Lung microvascular endothelial cell (primary cell): ENCODE measurements around the gene ZNF608. TPM values are rescaled to one million over a fixed set of nuclear protein-coding genes. Genes with fewer than 3 reads are reported as not detected.

Experiments
- DNase-seq, 2 donors: peaks; one replicate each; pipeline versions ENCODE4 v3.0.0 to v3.0.0-alpha.2; 2010; ENCODE audit warnings: low read depth in 2 of 2
- total RNA-seq: library from RNA; depleted of rRNA; stranded (reverse); fragments of >200 nt; gene quantifications from 2 replicates; pipeline ENCODE4 v1.2.1, GENCODE V29; 2014

The ZNF608 gene
- total RNA-seq, 1 donor from 2014 or later = 5.8 TPM

DNA sequence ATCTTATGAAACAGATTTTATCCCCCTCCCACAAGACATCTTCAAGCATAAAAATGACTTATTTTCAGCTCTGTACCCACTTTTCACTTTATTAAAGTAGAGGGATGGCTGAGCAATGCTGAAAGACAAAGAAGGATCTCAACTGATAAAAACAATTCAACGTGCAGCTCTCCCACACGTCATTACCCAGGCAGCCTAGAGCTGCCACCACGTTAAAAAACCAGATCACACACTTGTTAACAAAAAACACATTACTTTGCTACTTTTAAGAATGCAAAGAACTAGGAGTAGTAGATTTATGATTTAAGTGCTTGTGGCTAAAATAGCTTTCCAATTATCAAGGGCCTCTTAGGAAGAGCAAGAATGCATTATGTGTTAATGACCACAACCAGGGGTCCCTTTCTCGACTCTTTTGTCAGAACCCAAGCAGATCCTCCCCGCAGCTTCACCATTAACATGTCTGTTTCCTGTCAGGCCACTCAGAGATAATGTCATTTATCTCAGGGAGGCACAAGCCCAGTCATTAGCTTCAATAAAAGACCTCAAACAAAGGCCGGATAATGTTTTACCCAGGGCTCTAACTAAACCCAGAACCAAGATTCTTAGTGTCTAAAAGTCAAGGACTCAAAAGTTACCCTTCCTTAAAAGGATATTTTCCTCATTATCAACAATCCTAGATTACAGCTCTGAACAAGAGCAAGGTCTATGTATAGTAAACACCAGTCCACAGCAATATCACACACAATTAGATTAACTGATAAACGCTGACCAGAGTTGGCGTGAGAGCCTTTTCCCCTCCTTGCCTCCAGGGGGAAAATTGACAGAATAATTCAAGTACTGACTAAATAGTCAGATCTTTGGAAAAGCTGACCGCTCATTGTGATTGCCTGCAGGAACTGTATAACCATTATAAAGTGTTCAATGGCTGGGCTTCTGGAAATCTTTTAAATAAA, 7.5 kb downstream of the ZNF608 start:
- no peak for DNase-seq

DNA sequence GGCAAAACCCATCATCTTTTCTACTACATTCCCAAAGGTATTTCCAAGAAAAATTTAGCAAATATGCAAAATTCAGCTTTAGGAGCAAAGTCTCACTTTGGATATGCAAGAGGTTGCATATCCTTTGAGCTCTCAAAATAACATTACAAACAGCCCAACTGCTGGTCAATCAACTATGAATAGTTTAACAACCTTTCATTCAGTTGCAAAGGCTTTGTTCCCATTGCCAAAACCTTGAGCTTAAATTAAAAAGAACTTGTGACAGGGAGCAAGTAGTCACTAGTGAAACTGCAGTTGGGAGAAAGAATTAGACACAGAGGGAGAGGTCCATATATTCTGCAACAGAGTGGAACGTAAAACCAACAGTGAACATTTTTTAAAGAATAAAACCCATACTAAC, 8.8 kb downstream of the ZNF608 start:
- DNase-seq = no peak

DNA sequence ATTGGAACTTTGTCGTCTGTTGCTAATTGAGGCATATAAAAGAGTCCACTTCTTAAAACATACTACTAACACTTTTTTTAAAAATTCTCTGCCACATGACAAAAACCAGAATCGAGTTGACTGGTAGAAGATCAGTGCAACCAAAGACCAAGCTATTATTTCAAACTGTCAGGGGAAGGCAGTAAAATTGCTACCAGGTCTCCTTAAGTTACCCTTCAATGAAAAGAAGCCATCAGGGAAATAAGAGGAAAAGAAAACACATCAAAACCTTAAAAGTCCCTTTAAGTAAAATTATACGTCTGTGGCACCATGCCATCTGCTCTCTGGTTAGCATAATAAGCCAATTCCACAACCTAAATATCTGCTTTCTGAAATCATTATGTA, 9.6 kb downstream of the ZNF608 start:
- no peak for DNase-seq

DNA sequence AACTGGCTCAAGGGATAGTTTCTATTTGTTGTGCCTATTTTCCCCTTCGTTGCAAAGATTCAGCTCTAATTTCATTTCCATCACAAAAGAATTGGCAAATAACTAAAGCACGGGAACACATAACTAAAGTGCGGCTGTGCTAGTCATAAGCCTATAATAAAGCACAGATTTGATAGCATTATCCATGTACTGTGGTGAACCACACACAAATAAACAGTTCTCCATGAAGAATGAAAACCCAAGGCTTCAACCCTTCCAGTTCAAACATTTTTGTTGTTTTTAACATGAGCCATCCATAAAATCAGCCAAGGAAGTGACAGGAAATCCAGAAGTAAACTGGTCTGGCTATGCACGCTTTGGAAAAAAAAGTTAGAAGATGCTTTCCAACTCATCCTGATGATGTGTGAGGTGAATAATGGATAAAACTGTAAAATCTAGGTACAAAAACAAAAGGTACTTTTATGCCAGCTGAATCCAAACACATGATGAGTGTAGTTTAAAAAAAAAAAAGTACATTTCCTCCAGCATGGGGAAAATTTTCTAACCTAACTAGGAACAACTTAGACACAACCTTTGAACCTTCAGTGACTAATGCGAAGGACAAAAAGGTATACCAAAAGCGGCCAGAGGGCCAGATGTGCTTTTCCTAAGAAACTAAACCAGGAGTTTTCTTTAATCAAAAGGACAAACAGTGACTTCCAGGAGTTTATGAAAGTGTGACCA, 10.2 kb downstream of the ZNF608 start:
- DNase-seq = peak in 1 of 2 donors; percentile 66

DNA sequence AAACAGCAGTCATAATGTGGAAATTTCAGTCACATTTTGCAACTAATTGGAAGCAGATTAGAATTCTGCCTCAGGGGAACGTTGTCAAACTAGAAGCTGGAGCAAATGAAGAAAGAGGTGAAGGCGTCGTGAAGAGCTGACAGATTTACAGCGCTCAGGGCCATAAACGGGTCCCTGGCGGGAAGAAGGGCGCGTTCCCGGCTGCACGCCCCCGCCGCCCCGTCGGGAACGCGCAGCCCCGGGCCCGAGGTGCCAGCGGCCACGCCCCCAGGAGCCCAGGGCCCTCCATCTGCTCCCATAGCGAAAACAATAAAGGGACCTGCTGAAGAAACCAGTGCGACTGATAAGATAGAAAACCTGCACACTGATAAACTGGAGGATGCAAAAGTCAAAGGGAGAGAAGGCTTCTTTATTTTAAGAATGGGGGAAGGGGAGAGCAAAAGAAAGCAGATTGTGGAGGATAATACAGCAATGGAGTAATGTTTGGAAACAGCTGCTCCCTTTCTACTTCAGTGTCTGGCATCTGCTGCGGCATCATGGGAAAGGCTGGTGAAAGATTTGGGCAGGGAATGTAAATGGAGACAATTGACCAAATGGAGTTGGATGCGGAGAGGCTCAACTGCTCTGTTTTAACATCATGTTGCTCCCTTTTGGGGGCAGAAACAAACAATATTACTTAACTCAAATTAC, 11.1 kb downstream of the ZNF608 start:
- DNase-seq = peak in 1 of 2 donors; percentile 7

DNA sequence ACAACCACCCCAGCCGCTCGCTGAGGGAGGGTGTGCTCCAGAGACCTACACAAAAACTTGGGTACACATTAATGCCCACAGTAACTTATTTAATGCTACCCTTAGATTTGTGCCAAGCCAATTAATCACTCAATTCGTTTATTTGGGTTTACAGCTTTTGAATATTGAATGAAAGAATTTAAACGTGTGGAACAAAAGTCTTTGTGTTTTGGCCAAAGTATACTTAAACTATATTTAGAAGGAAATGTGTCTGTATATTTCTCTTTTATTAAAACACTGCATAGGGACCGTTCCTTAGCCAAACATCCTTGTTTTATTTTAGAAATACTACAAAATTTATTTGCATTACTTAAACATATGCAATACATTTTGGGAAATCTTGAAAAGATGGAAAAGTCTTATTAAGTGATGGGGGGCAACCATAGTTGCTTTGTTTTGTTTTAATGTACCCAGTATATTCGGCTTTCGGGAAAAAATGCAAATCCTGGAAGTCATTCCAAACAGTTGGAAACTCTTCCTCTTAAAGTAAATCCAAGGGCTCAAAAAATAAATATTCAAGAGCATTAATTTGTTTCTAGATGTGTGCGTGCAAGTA, 11.8 kb downstream of the ZNF608 start:
- DNase-seq = no peak

DNA sequence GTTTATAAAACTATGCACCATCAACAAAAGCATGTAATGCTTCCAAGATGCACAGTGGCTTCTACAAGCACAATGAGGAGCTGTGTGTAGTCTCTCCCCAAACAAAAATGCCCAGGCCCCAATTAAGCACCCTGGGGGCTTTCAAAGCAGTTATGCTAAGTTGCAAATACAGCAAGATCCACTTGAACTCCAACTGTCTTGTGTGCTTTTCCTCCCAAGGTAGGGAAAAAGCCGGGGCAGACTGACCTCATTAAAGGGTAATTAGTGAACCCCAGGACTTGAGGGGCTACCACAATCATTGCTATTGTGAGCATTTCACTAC, 13.1 kb downstream of the ZNF608 start:
- DNase-seq = no peak

DNA sequence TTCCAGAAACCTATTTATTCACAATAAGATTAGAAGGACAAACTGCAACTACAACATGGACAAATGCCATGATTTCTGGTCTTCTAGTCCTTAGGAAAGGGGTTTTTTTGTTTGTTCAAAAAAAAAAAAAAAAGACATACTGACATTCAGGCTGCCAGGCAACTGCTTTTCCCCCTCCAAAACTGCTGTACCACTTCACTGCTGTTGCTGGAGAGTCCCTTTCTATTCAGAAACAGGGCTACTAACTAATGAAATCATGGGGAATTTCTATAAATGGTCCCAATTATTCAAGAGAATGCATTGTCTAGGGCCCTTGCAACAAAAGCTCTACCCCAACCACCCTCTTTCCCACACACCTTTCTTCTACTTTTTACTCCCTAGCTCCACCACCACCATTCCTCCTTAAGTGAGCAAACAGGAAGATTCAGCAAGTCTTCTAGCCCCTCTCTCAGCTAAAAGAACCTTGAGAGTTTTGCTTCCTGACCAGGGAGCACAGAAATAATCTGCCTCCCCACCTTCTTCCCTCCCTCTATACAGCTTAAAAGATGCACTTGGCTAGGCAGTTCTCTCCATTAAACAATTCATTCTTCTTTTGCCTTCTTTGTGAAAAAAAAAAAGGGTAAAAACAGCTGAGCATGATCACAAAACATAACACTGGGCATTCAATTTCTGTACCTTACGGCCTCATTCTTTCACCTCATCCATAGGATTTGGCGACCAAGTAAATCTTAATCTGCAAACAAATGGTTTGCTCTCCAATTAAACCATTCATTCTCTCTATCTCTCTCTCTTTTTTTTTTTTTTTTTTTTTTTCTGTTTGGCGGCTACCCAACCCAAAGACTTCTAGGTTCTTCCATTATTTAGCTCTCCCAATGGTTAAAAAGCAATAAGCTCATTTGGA, 13.8 kb downstream of the ZNF608 start:
- DNase-seq = no peak

DNA sequence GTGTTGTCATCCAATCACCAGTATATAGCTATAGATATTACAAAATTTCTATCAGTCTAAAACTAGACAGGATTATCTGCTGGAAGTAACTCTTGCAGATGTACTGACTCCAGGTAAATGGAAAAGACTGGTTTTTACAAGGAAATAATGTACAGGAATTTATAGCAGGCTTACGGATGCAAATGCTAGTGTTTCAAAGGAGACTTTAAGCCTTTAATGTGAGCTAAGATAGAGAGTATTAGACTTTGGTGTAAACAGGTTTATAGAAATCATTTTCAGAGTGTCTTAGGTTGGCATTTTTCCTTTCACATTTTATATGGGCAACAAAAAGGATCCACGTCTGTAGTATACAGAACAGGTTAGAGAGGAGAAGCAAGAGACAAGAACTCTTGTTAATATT, 16.1 kb downstream of the ZNF608 start:
- DNase-seq = no peak

DNA sequence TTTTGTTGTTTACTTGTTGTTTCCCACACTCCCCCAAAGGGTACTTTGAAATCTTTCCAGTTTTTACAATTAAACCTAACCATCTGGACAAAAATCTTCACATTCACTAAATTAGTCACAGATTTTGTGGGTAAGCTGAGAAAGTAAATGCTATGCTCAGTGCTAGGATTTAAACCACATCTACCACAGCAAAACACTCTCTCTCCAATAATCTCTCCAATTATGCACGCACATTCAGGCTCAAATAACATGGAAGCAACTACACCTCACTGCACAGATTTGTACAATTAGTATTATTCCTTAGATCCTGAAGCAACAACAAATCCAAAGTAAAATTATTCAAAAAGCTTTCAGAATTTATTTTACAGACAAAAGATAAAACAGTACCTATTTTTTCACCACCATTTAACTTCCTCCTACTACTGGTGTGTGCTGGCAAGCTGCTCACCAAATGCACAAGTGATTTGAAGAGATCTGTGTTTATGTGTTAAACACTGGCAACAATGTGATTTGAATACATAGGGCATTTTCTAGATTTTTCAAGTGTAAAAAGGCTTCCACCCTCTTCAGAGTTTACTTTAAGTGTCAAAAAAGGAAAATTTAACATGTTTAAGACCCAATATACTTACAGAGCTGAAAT, 16.6 kb downstream of the ZNF608 start:
- no peak for DNase-seq

DNA sequence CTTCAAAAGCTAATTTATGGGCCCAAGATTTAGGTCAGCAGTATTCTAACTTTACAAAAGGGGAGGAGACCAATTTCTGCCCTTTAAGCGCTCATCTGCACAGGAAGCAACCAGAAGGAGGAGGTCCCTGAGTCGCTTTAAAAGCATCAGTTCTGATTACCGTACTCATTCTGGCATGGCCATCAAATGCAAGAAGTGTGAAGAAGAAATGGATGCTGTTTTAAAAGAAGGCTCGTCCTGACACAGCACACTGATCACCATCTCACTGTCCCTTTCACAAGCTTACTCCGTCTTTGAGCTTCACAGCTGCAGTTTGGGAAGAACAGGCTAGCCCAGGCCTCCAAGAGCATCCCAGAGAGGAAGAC, 17.5 kb downstream of the ZNF608 start:
- no peak for DNase-seq

DNA sequence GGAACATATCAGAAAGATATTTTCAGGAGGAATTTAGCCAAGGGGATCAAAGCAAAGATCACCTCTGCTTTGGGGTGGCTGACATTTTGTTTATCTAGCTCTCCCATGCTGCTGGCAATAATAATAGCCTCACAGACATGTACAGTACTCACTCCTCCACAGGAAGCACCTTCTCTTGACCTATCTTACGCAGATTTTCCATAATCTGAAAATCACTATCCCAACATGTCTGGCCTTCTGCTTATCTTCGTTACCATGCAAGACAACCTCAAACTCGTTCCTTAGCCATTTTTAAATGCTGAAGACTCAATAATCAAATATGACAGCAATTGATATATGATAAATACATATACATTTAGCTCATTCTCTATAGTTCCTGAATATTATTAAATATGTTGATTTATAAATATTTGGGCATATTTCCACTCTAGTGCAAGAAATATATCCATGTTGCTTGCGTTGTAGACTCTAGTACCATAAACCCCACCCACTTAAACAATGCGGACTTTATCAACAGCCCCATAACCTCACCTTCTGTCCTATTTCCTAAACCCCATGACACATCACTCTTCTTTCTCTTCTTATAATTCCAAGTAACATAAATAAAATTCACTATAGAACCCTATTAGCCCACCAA, 18.0 kb downstream of the ZNF608 start:
- DNase-seq = peak in 1 of 2 donors; percentile 44

DNA sequence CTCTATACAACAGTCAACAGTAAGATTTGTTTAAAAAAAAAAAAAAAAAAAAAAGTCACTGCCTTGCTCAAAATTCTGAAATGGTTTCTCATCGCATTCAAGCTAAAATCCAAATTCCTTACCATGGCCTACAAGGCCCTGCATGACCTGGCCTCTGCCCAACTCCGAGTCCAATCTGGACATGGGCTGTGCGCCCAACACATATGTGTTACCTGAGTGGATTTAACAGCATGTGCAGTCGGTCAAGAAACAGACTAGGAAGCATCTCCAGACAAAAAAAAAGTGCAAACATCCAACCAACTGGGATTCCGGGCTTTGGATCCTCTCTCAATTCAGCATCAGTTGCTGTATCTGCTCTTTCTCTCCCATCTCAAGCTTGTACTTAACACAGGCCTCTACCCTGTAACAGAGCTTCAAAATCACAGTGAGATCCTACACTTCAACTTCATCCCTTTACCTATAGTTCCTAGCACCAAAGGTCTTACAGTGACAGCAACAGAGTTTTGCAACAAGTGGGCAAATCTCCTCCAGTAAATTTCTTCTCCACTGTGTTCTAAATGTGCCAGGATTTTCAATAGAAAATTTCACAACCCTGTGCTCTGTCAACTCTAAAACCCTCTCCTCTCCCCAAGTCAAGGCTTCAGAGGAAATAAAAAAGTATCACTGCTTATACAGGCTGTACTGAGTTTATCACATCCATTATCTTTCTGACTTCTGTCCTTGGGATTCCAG, 19.6 kb downstream of the ZNF608 start:
- no peak for DNase-seq

DNA sequence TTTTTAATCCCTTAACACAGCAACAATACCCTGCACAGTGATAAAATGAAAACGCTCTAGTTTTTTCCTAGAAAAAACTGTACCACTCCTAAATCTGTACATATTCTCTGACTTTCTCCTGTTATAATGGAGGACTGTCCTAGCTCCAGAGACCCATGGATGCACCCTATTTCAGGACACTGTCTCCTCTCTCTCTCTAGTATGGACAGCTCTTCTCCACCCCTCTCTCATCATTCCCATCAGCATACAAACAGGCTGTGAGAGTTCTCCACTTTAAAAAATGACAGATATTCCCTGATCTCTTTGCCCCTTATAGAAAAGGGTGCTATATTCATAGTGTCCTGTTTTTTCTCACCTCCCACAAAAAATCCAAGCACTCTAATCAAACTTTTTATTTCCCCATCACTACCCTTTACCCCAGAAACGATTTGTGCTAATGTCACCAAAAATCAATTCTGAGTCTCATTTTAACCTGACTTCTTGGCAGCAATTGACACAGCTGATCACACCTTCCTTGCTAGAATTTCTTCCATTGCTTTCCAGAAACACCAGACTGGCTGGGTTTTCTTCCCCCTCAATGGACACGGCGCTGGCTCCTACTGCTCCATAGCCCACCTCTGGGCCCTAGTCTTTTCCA, 20.7 kb downstream of the ZNF608 start:
- DNase-seq = no peak

DNA sequence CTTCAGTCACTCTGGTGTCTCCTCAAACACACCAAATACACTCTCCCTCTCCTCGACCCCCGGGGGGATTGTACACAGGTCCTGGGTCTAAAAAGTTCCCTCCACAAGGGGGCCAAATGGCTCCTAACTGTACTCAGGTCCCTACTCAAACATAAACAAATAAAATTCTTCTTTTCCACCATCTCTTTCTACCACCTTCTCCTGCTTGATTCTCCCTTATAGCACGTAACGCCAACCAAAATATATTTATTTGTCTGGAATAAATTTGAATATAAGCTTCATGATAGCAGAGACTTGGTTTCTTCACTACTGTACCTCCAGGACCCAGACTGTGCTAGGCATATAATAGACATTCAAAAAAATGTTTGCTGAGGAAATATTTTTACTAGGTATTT, 21.4 kb downstream of the ZNF608 start:
- no peak for DNase-seq

DNA sequence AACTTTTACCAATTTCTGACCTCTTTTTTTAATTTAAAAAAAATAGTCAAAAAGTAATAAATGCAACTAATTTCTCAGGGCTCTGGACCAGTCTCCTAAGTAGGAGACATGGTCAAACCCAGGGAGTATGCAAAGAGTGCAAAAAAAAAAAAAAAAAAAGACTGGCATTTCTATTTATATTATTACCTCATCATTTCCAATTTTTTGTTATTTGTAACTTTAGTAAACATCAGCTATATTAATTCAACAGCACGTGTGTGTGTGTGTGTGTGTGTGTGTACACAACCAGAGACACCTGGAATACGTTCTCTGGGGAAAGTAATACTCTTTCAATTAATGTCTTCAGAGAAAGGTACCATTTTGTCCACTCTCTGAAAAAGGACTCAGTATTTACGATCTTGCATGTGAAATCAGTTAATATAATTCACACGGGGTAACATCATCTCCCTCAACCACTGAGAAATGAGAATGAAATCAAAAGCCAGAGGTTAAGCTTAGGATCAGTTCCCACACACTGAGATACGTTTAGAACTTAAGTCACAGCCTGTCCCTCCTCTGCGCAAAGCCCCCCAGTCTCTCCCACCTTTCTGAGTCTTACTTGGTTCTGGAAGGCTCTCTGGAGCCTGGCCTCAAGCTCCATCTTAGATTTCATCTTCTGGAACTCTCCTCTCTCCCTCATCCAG, 21.9 kb downstream of the ZNF608 start:
- no peak for DNase-seq

DNA sequence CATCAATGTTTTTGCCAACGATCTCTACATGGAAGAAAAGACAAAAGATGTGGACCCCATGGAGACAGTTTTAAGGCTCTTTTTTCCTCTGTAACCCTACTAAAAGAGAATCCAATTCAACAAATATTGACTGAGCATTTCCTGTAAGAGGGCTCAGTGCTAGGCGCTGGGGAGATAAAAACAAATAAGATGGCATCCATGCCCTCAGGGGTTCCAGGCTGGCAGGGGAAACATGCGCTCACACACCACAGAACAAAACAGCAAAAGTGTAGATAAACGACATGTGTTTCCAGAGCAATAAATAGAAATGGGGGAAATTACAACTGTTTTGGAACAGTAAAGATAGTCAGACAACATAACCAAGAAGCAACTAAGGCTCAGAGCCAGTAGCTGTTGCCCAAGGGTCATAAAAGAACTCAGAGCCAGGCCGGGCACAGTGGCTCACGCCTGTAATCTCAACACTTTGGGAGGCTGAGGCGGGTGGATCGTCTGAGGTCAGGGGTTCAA, 25.2 kb downstream of the ZNF608 start:
- no peak for DNase-seq

DNA sequence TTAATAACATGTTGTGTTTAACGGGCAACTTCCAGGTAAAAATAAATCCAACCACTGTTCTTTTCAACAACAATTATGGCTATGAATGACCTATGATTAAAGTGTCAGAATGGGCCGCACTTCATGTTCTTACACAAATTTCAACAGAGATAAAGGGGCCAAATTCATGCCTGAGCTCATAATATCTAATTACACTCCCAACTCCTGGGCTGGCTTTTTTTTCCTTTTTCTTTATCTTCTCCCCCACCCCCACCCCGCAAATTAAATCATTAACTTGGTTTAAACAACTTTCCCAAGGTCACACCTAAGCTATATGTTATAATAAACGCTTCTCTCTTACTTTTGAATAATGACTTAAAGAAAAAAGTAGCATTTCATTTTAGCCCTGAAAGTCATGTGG, 25.8 kb downstream of the ZNF608 start:
- DNase-seq = no peak
